Ectodermal cell (in vitro differentiated cells): ENCODE measurements around the gene TPM2.

Experiments used
- H3K27ac ChIP-seq: 2 replicates; pipeline ENCODE4 v1.7.0; 2013; ENCODE audit warnings: mild to moderate bottlenecking, low read depth, low read length; ENCODE audit not compliant: insufficient read depth, poor library complexity, severe bottlenecking
- H3K27me3 ChIP-seq: 2 replicates; pipeline ENCODE4 v1.7.0; 2013; ENCODE audit warnings: mild to moderate bottlenecking, low read length; ENCODE audit not compliant: insufficient read depth, control insufficient read depth, poor library complexity, severe bottlenecking
- H3K36me3 ChIP-seq: one replicate; pipeline ENCODE4 v1.7.0; 2013; ENCODE audit warnings: low read length; ENCODE audit not compliant: control insufficient read depth, insufficient read depth
- H3K4me1 ChIP-seq: one replicate; pipeline ENCODE4 v1.7.0; 2013; ENCODE audit warnings: low read length; ENCODE audit not compliant: control insufficient read depth, insufficient read depth
- H3K4me3 ChIP-seq: 2 replicates; pipeline ENCODE4 v1.7.0; 2013; ENCODE audit warnings: low read depth, low read length, control low read depth; ENCODE audit not compliant: insufficient read depth
- H3K9me3 ChIP-seq: 2 replicates; pipeline ENCODE4 v1.7.0; 2013; ENCODE audit warnings: mild to moderate bottlenecking, low read length, moderate library complexity; ENCODE audit not compliant: control insufficient read depth
- WGBS, 2 experiments: methylation state at CpG; one replicate each; pipeline ENCODE4 v1.1.7; 2013; ENCODE audit warnings: missing lambda C conversion rate in 2 of 2; 5-methylcytosine and 5-hydroxymethylcytosine counted together

TPM2 gene

GRCh38 chr9:35708146-35708545 lies 18.4 kb upstream of the TPM2 start:
- Histone ChIP-seq H3K36me3 (peaks cover 90% of the 10 kb centered on the region), H3K4me3 (no peak overlapping the region), H3K9me3 (no peaks in the 10 kb centered on the region), H3K4me1 (no peaks in the 10 kb centered on the region), H3K27ac (no peak overlapping the region), H3K27me3 (no peaks in the 10 kb centered on the region)
- WGBS, 2 experiments = 95 to 97% methylated on average over 4 of the region's 4 CpGs

- H3K9me3 ChIP-seq = no peaks in the 10 kb centered on the region
- no peaks in the 10 kb centered on the region for H3K27me3 ChIP-seq
- H3K36me3 ChIP-seq = peaks cover 84% of the 10 kb centered on the region
- H3K4me3 ChIP-seq = no peak overlapping the region
- H3K4me1 ChIP-seq = no peaks in the 10 kb centered on the region
- H3K27ac ChIP-seq = no peak overlapping the region
- 91 to 93% methylated on average over 10 of the region's 10 CpGs for whole genome bisulfite sequencing, 2 experiments
Observed at GRCh38 chr9:35706951-35707350, 17.2 kb upstream of the TPM2 start.

GRCh38 chr9:35705836-35706430 lies 16.2 kb upstream of the TPM2 start:
- Histone ChIP-seq H3K27me3 (no peaks in the 10 kb centered on the region), H3K27ac (no peak overlapping the region), H3K4me1 (no peaks in the 10 kb centered on the region), H3K36me3 (peaks cover 82% of the 10 kb centered on the region), H3K9me3 (no peaks in the 10 kb centered on the region), H3K4me3 (no peak overlapping the region)
- WGBS, 2 experiments = 94 to 96% methylated on average over 7 of the region's 7 CpGs

- Histone ChIP-seq H3K27me3 (no peaks in the 10 kb centered on the region), H3K4me1 (no peaks in the 10 kb centered on the region), H3K36me3 (peaks cover 81% of the 10 kb centered on the region), H3K27ac (no peak overlapping the region), H3K4me3 (no peak overlapping the region), H3K9me3 (no peaks in the 10 kb centered on the region)
- 88% methylated on average over 8 of the region's 8 CpGs for WGBS, 2 experiments
Observed at GRCh38 chr9:35705372-35705771, 15.6 kb upstream of the TPM2 start.

- 94 to 95% methylated on average over 26 of the region's 26 CpGs for WGBS, 2 experiments
- no peak overlapping the region for H3K4me3 ChIP-seq
- H3K27ac ChIP-seq = no peak overlapping the region
- no peaks in the 10 kb centered on the region for H3K9me3 ChIP-seq
- H3K36me3 ChIP-seq = peaks cover 82% of the 10 kb centered on the region
- H3K4me1 ChIP-seq = no peaks in the 10 kb centered on the region
- no peaks in the 10 kb centered on the region for H3K27me3 ChIP-seq
Observed at GRCh38 chr9:35703906-35704672, 14.4 kb upstream of the TPM2 start.

DNA sequence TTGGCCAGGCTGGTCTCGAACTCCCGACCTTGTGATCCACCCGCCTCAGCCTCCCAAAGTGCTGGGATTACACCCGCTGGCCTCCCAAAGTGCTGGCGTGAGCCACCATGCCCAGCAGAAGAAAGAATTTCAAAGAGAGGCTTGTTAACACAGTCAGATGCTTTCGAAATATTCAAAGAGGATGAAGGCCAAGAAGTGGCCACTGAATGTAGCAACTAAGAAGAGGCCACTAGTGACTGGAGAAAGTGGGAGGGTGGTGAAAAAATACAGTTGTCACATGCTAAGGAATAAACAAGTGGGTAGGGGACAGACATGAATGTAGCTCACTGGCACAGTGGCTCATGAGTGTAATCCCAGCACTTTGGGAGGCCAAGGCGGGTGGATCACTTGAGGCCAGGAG lies 13.0 kb upstream of the TPM2 start:
- no peaks in the 10 kb centered on the region for H3K4me1 ChIP-seq
- H3K4me3 ChIP-seq = no peak overlapping the region
- no peaks in the 10 kb centered on the region for H3K9me3 ChIP-seq
- H3K27me3 ChIP-seq = no peaks in the 10 kb centered on the region
- H3K27ac ChIP-seq = no peak overlapping the region
- whole genome bisulfite sequencing, 2 experiments = 92 to 93% methylated on average over 7 of the region's 7 CpGs
- peaks cover 86% of the 10 kb centered on the region for H3K36me3 ChIP-seq

DNA sequence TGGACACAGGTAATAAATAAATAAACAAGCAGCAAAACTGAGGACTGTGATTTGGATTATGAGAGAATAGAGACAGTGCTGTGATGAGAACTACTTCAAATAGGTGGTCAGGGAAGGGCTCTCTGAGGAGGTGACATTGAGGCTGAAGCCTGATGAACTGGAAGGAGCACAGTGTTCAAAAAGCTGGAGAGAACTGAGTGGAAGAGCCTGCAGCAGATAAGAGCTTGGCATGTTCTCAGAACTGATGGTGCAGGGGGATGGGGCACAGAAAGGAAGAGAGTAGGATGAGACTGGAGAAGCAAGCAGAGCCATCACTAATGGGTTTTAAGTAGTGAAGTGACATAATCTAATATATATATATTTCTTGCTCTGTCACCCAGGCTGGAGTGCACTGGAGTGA lies 11.2 kb upstream of the TPM2 start:
- H3K27me3 ChIP-seq = no peaks in the 10 kb centered on the region
- H3K4me3 ChIP-seq = no peak overlapping the region
- no peaks in the 10 kb centered on the region for H3K4me1 ChIP-seq
- no peak overlapping the region for H3K27ac ChIP-seq
- peaks cover 75% of the 10 kb centered on the region for H3K36me3 ChIP-seq
- no peaks in the 10 kb centered on the region for H3K9me3 ChIP-seq

DNA sequence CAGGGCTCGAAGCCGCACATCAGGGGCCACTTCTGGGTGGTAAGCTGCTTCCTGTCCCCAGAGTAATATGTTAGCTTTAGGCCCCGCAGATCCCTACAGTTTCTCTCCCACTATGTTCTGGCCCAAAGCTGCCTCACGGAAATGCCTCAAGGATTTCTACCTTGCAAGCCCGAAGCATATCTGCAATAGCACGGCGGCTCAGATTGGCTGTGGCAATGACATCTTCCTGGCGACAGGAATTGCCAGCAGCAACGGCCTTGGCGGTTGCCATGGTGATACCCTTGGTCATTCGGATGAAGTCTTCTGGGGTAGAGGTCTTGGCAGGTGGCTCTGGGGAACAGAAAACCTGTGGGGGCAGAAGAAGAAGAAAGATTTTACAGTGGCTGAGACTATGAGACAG lies 10.3 kb upstream of the TPM2 start:
- WGBS, 2 experiments = 93 to 94% methylated on average over 11 of the region's 11 CpGs
- H3K4me1 ChIP-seq = no peaks in the 10 kb centered on the region
- no peak overlapping the region for H3K27ac ChIP-seq
- H3K27me3 ChIP-seq = no peaks in the 10 kb centered on the region
- peaks cover 66% of the 10 kb centered on the region for H3K36me3 ChIP-seq
- no peaks in the 10 kb centered on the region for H3K9me3 ChIP-seq
- H3K4me3 ChIP-seq = no peak overlapping the region

DNA sequence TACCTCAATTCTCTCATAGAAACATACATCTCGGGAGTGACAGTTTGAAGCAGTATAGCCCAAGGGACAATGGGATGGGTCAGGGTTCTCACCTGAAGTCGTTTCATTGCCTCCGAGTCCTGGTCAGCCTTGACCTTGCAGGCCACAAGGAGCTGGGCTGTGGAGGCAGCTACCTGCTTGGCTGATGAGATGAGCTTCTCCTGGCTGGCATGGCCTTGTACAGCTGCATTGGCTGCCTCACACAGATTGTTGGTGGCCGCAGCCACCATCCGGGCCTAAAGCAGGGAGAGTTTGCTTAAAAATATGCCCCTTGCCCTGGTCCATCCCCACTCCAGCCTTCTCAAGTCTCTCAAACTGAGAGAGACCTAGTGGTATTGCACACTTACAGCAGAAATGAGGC lies 8.5 kb upstream of the TPM2 start:
- Histone ChIP-seq H3K9me3 (no peaks in the 10 kb centered on the region), H3K36me3 (peaks cover 48% of the 10 kb centered on the region)
- whole genome bisulfite sequencing, 2 experiments = 94 to 95% methylated on average over 5 of the region's 5 CpGs

DNA sequence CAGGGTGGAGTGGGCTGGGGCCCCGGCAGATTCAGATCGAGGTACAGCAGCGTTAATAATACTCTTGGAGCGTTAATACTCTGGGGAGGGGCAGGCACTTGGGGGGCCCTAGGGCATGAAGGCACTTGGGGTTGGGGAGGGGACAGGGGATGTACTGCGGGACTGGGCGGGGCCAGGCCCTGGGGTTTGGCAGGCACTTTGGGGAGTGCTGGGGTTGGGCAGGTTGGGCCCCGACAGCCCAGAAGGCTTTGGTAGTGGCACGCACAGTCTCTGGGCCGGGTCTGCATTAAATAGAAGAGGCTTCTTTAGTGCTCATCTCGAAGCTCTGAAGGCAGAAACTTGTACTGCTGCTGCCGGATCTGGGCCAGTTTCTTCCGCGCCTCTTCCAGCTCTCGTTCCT lies 7.8 kb upstream of the TPM2 start:
- Histone ChIP-seq H3K36me3 (peaks cover 45% of the 10 kb centered on the region), H3K27me3 (no peaks in the 10 kb centered on the region), H3K9me3 (no peaks in the 10 kb centered on the region)

More for the DNA sequence above, 8.5 kb upstream of the TPM2 start:
- Histone ChIP-seq H3K4me1 (no peaks in the 10 kb centered on the region), H3K27me3 (no peaks in the 10 kb centered on the region), H3K4me3 (no peak overlapping the region), H3K27ac (no peak overlapping the region)

More for the DNA sequence above, 7.8 kb upstream of the TPM2 start:
- 95 to 96% methylated on average over 14 of the region's 14 CpGs for WGBS, 2 experiments
- Histone ChIP-seq H3K27ac (no peak overlapping the region), H3K4me3 (no peak overlapping the region), H3K4me1 (no peaks in the 10 kb centered on the region)
